K562 (cell line): ENCODE data around the gene DCXR. TPM values are rescaled to one million over a fixed set of nuclear protein-coding genes. Genes with fewer than 3 reads are reported as not detected.

Experiments
- ATAC-seq: fragments of 200-7000 bp; cut with Tn5 transposase; 3 replicates; pipeline ENCODE4 v1.9.1; 2020; ENCODE audit warnings: moderate library complexity
- BruUV-seq: library from RNA; stranded (reverse); fragments of 400-500 nt; replicated peaks from 2 replicates; lab custom pipeline; 2021; lab: Mats Ljungman, UMichigan
- CTCF ChIA-PET: fragments of 300-600 bp; formaldehyde crosslinking; extraction: SDS; loops from one replicate; lab custom pipeline; 2021; ENCODE audit warnings: low intra/inter-chr PET ratio; lab: Yijun Ruan, JAX
- POLR2A ChIA-PET: fragments of 300-600, 350-650 bp; sonication (Branson Sonifier 250); formaldehyde crosslinking; extraction: SDS; loops from one replicate; lab custom pipeline; 2021; ENCODE audit warnings: antibody characterized with exemption, inconsistent platforms; lab: Yijun Ruan, JAX
- DNase-seq, 4 experiments: peaks; one replicate each; pipeline versions ENCODE4 v3.0.0 to v3.0.0-alpha.2; 2011 to 2018; ENCODE audit warnings: low spot score in 3 of 4, mixed read lengths in 3 of 4; ENCODE audit errors: extremely low read depth in 1 of 4
- FAIRE-seq: peaks from 2 replicates; lab custom pipeline; 2011; peaks lifted over from hg19 to GRCh38; lab: Jason Lieb, UNC
- H2AFZ ChIP-seq: 2 replicates; pipeline ENCODE4 v1.6.0; 2011; ENCODE audit warnings: low read depth, low read length, control low read depth, inconsistent platforms
- H3K27ac ChIP-seq: fragments of 200-600 bp; 3 replicates; pipeline ENCODE4 v1.8.0; 2011; ENCODE audit warnings: low read depth, mild to moderate bottlenecking, control low read depth, inconsistent platforms, low read length, moderate library complexity, mixed read lengths; ENCODE audit errors: extremely low read depth
- H3K27me3 ChIP-seq, 2 experiments: fragments of 300-600 bp in 1 of 2; 2 replicates in 1 of 2; 3 replicates in 1 of 2; pipeline versions ENCODE4 v1.6.0 to v1.8.0; 2011; ENCODE audit warnings: inconsistent platforms in 2 of 2, low read length in 2 of 2, mild to moderate bottlenecking in 1 of 2, mixed read lengths in 1 of 2, moderate library complexity in 1 of 2; ENCODE audit not compliant: control insufficient read depth in 2 of 2, insufficient read depth in 2 of 2
- H3K36me3 ChIP-seq: fragments of 300-600 bp; 3 replicates; pipeline ENCODE4 v1.8.0; 2011; ENCODE audit warnings: mild to moderate bottlenecking, low read length, inconsistent platforms; ENCODE audit not compliant: control insufficient read depth, insufficient read depth
- H3K4me1 ChIP-seq, 2 experiments: fragments of 200-600 bp in 1 of 2; replicated peaks in 1 of 2; 2 replicates in 1 of 2; 3 replicates in 1 of 2; pipeline versions ENCODE4 v1.5.1 to v1.8.0; 2011; ENCODE audit warnings: inconsistent platforms in 2 of 2, low read length in 2 of 2, mild to moderate bottlenecking in 1 of 2, mixed read lengths in 1 of 2, moderate library complexity in 1 of 2; ENCODE audit not compliant: control insufficient read depth in 2 of 2, insufficient read depth in 2 of 2
- H3K4me2 ChIP-seq: 2 replicates; pipeline ENCODE4 v1.6.1; 2011; ENCODE audit warnings: low read length, control low read depth, inconsistent platforms, mixed read lengths; ENCODE audit not compliant: insufficient read depth
- H3K4me3 ChIP-seq: fragments of 200-600 bp; sonication (generic), shearing (Covaris generic); 2 replicates; pipeline ENCODE4 v1.5.1; 2016; ENCODE audit warnings: control low read depth, inconsistent platforms
- H3K79me2 ChIP-seq: fragments of 200-600 bp; 3 replicates; pipeline ENCODE4 v1.8.0; 2011; ENCODE audit warnings: low read length, inconsistent platforms; ENCODE audit not compliant: control insufficient read depth, insufficient read depth
- H3K9ac ChIP-seq, 2 experiments: 2 replicates each; pipeline versions ENCODE4 v1.6.0 to v1.6.1; 2011; ENCODE audit warnings: low read depth in 2 of 2, low read length in 2 of 2, control low read depth in 1 of 2, inconsistent platforms in 1 of 2, mild to moderate bottlenecking in 1 of 2, mixed read lengths in 1 of 2; ENCODE audit not compliant: insufficient read depth in 1 of 2
- H3K9me1 ChIP-seq: one replicate; pipeline ENCODE4 v1.6.0; 2011; ENCODE audit warnings: inconsistent platforms, mild to moderate bottlenecking, low read length, moderate library complexity; ENCODE audit not compliant: control insufficient read depth, insufficient read depth
- H3K9me3 ChIP-seq: replicated peaks from 2 replicates; pipeline ENCODE4 v1.5.1; 2011; ENCODE audit warnings: low read depth, low read length, inconsistent platforms; ENCODE audit not compliant: control insufficient read depth, insufficient read depth
- H4K20me1 ChIP-seq: replicated peaks from 2 replicates; pipeline ENCODE4 v1.6.1; 2011; ENCODE audit warnings: low read length, inconsistent platforms, mixed read lengths; ENCODE audit not compliant: control insufficient read depth, insufficient read depth
- RAD51 ChIP-seq: fragments of 450-650 bp; IDR thresholded peaks from 2 replicates; pipeline ENCODE4 v1.7.1; 2016; ENCODE audit warnings: low read depth, mild to moderate bottlenecking, borderline replicate concordance
- ZNF57 ChIP-seq: fragments of 450-650 bp; formaldehyde crosslinking; IDR thresholded peaks from 2 replicates; pipeline ENCODE4 v1.4.0; 2020; ENCODE audit warnings: mild to moderate bottlenecking, moderate library complexity
- WGBS: fragments of 100-300 bp; shearing (Covaris generic); methylation state at CpG from one replicate; pipeline ENCODE4 v1.1.6; 2016; ENCODE audit warnings: low coverage, mixed read lengths; ENCODE audit not compliant: insufficient coverage; ENCODE audit errors: missing lambda C conversion rate; 5-methylcytosine and 5-hydroxymethylcytosine counted together
- in situ Hi-C: fragments of 300-500 bp; cut with MboI; formaldehyde crosslinking; loops from 4 replicates; pipeline ENCODE4 v1.15.0; 2018; ENCODE audit warnings: inconsistent platforms, mixed read lengths
- intact Hi-C: fragments of 100-400 bp; cut with micrococcal nuclease; formaldehyde crosslinking; loops from 2 replicates; pipeline ENCODE4 v1.14.2; 2022
- polyA plus RNA-seq, 8 experiments: library from polyadenylated mRNA; depleted of rRNA in 4 of 8; stranded (reverse) in 5 of 8; unstranded in 3 of 8; fragments of >200 nt; fragmentation: Nextera tagmentation in 2 of 8; fragmentation: Illumina TruSeq in 1 of 8; extraction: Ambion mirVana in 2 of 8; extraction: Trizol in 1 of 8; gene quantifications; 2 replicates each; pipeline versions ENCODE4 v1.2.1 to v1.2.3, GENCODE V29; 2011 to 2014; ENCODE audit warnings: inconsistent platforms in 1 of 8, missing spikeins in 1 of 8
- total RNA-seq, 7 experiments: library from RNA; depleted of rRNA in 6 of 7; stranded (reverse); fragments of >200 nt in 6 of 7; fragmentation: Illumina TruSeq in 2 of 7; extraction: Trizol in 2 of 7; gene quantifications; 2 replicates each; pipeline versions ENCODE4 v1.2.1 to v1.2.3, GENCODE V29; 2011 to 2021; ENCODE audit warnings: low replicate concordance in 1 of 7
- TF ChIP-seq, protein P1 (sequence below): fragments of 250-450 bp; sonication (Bioruptor Pico); IDR thresholded peaks from 2 replicates; pipeline ENCODE4 v1.8.0; 2022; ENCODE audit warnings: inconsistent platforms, mild to moderate bottlenecking, moderate library complexity, borderline replicate concordance
- TF ChIP-seq, protein P2 (sequence below), 3 experiments: fragments of 200-800 bp in 1 of 3; fragments of 250-450 bp in 1 of 3; fragments of 450-650 bp in 1 of 3; sonication (Bioruptor Pico) in 1 of 3; sonication (Bioruptor generic) in 1 of 3; formaldehyde crosslinking in 1 of 3; IDR thresholded peaks; 2 replicates each; pipeline versions ENCODE4 v1.6.1 to v1.8.0; 2016 to 2022; ENCODE audit warnings: mild to moderate bottlenecking in 2 of 3, missing genetic modification characterization in 2 of 3, missing compliant biosample characterization in 1 of 3, moderate library complexity in 1 of 3

Gene DCXR
- total and polyA plus RNA-seq, 9 of the 15 experiments (the other 6 are each of a cell fraction or from before 2014, with no cell fraction given) = 21.3 to 274 (median 156) TPM

DNA sequence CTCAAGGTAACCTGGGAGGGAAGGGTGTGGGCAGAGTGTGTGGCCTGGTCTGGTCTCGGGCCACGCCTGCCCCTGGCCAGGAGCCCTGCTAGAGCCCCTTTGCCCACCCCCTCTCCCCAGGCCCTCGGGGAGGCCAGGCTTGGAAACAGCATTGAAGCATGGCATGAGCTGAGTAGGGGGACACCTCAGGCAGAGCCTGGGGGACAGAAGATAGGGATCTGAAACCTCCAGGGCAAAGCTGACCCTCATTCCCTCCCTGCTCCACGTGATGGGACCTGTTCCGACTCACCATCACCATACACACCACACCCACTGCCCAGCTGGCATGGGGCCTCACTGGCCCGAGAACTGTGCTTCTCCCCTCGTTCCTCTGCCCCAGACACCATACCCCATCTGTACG is 11.6 kb upstream of the DCXR start:
- no peaks in the 10 kb centered on the region for H3K27me3 ChIP-seq
- BruUV-seq = no TSS peak

More for the DNA sequence above, 11.6 kb upstream of the DCXR start:
- in situ Hi-C loops (no loop called here), intact Hi-C loops (no loop called here)
- CTCF ChIA-PET = no interaction called here
- no peaks in the 10 kb centered on the region for H3K9me3 ChIP-seq
- peaks cover 2% of the 10 kb centered on the region for H3K9me1 ChIP-seq
- peak overlapping the region in 1 of 2 experiments; percentile 28; a peak in 1 of 4 replicates for H3K9ac ChIP-seq
- peaks cover 6 to 72% of the 10 kb centered on the region in 2 experiments; a peak in 3 of 5 replicates for H3K4me1 ChIP-seq
- H3K79me2 ChIP-seq = peaks cover 28% of the 10 kb centered on the region
- DNase-seq (no peak), ATAC-seq (no peak), FAIRE-seq (no peak)
- no peak overlapping the region for H2AFZ ChIP-seq
- no peak overlapping the region for H3K4me3 ChIP-seq
- H4K20me1 ChIP-seq = 0 out of 2 replicates have a peak, but pooled peaks cover 4% of the 10 kb centered on the region
- POLR2A ChIA-PET = interaction anchor here (0.6 to 1.0 kb wide), 2 partner anchors 11 to 16 kb away, joined by 3 read pairs; partner anchors contain the start of gene DCXR
- TF ChIP-seq, protein P1, sequence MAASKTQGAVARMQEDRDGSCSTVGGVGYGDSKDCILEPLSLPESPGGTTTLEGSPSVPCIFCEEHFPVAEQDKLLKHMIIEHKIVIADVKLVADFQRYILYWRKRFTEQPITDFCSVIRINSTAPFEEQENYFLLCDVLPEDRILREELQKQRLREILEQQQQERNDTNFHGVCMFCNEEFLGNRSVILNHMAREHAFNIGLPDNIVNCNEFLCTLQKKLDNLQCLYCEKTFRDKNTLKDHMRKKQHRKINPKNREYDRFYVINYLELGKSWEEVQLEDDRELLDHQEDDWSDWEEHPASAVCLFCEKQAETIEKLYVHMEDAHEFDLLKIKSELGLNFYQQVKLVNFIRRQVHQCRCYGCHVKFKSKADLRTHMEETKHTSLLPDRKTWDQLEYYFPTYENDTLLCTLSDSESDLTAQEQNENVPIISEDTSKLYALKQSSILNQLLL = no peak
- TF ChIP-seq RAD51 = no peak
- no peak for TF ChIP-seq ZNF57 (CRISPR knock-in tag)
- TF ChIP-seq, protein P2, sequence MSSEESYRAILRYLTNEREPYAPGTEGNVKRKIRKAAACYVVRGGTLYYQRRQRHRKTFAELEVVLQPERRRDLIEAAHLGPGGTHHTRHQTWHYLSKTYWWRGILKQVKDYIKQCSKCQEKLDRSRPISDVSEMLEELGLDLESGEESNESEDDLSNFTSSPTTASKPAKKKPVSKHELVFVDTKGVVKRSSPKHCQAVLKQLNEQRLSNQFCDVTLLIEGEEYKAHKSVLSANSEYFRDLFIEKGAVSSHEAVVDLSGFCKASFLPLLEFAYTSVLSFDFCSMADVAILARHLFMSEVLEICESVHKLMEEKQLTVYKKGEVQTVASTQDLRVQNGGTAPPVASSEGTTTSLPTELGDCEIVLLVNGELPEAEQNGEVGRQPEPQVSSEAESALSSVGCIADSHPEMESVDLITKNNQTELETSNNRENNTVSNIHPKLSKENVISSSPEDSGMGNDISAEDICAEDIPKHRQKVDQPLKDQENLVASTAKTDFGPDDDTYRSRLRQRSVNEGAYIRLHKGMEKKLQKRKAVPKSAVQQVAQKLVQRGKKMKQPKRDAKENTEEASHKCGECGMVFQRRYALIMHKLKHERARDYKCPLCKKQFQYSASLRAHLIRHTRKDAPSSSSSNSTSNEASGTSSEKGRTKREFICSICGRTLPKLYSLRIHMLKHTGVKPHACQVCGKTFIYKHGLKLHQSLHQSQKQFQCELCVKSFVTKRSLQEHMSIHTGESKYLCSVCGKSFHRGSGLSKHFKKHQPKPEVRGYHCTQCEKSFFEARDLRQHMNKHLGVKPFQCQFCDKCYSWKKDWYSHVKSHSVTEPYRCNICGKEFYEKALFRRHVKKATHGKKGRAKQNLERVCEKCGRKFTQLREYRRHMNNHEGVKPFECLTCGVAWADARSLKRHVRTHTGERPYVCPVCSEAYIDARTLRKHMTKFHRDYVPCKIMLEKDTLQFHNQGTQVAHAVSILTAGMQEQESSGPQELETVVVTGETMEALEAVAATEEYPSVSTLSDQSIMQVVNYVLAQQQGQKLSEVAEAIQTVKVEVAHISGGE (CRISPR knock-in tag; IDR thresholded peaks at IDR 0.05) = no peak
- no peak overlapping the region for H3K27ac ChIP-seq
- H3K36me3 ChIP-seq = peaks cover 49% of the 10 kb centered on the region; the same call in 2 of the 3 replicates
- H3K4me2 ChIP-seq = no peak overlapping the region
- WGBS = 82% methylated on average over 8 of the region's 8 CpGs
